ENCODE data around the gene GRIN2A.

The GRIN2A gene

GRCh38 chr16:10189861-10190390 lies 7.7 kb upstream of the GRIN2A start:
- H3K4me3 ChIP-seq (replicated peaks; ENCODE audit: low read depth, low read length) = no peak overlapping the region
- DNase-seq (ENCODE audit: extremely low read depth, low read depth) = no peak
- TF ChIP-seq CTCF (IDR thresholded peaks at IDR 0.05; ENCODE audit: low read depth, low read length, missing control alignments) = no peak

- no peak for TF ChIP-seq CTCF (IDR thresholded peaks at IDR 0.05; ENCODE audit: low read depth, low read length, missing control alignments)
- no peak for DNase-seq (ENCODE audit: extremely low read depth, low read depth)
- H3K4me3 ChIP-seq (replicated peaks; ENCODE audit: low read depth, low read length) = no peak overlapping the region
These were observed 6.0 kb upstream of the GRIN2A start for GRCh38 chr16:10188236-10188635.

- H3K4me3 ChIP-seq (replicated peaks; ENCODE audit: low read depth, low read length) = no peak overlapping the region
- DNase-seq (ENCODE audit: extremely low read depth, low read depth) = no peak
- TF ChIP-seq CTCF (IDR thresholded peaks at IDR 0.05; ENCODE audit: low read depth, low read length, missing control alignments) = peak; percentile 75
These were observed 749 bp downstream of the GRIN2A start for GRCh38 chr16:10181196-10182162.

GRCh38 chr16:10180771-10181163 lies 1.5 kb downstream of the GRIN2A start:
- H3K4me3 ChIP-seq (replicated peaks; ENCODE audit: low read depth, low read length) = no peak overlapping the region
- TF ChIP-seq CTCF (IDR thresholded peaks at IDR 0.05; ENCODE audit: low read depth, low read length, missing control alignments) = peak; percentile 27
- no peak for DNase-seq (ENCODE audit: extremely low read depth, low read depth)

GRCh38 chr16:10180042-10180770 lies 2.0 kb downstream of the GRIN2A start:
- no peak for TF ChIP-seq CTCF (IDR thresholded peaks at IDR 0.05; ENCODE audit: low read depth, low read length, missing control alignments)
- DNase-seq (ENCODE audit: extremely low read depth, low read depth) = no peak
- H3K4me3 ChIP-seq (replicated peaks; ENCODE audit: low read depth, low read length) = no peak overlapping the region

GRCh38 chr16:10178526-10178925 lies 3.7 kb downstream of the GRIN2A start:
- TF ChIP-seq CTCF (IDR thresholded peaks at IDR 0.05; ENCODE audit: low read depth, low read length, missing control alignments) = no peak
- no peak for DNase-seq (ENCODE audit: extremely low read depth, low read depth)
- no peak overlapping the region for H3K4me3 ChIP-seq (replicated peaks; ENCODE audit: low read depth, low read length)
